ENCODE data around the gene EPM2AIP1. TPM values are rescaled to one million over a fixed set of nuclear protein-coding genes. Genes with fewer than 3 reads are reported as not detected.

Gene EPM2AIP1
- total and polyA plus RNA-seq, 2 donors (not counting 3 experiments of a cell fraction or from before 2014, with no cell fraction given) = 5.4 to 15.1 TPM

- Histone ChIP-seq H3K27me3 (ENCODE audit: control insufficient read depth in 2 of 2, insufficient read depth in 2 of 2, low read length in 2 of 2) (no peaks in the 10 kb centered on the region), H3K9me3 (replicated peaks; ENCODE audit: control insufficient read depth, insufficient read depth, low read length) (no peaks in the 10 kb centered on the region), H3K4me2 (ENCODE audit: insufficient read depth, low read length) (no peak overlapping the region), H3K4me3 (replicated peaks in 1 of 3; ENCODE audit: insufficient read depth in 1 of 3, low read depth in 1 of 3, low read length in 3 of 3) (no peak overlapping the region), H3K4me1 (ENCODE audit: control insufficient read depth, extremely low read depth, insufficient read depth, low read length) (no peaks in the 10 kb centered on the region), H4K20me1 (replicated peaks; ENCODE audit: control insufficient read depth, extremely low read depth, insufficient read depth, low read length) (no peaks in the 10 kb centered on the region), H3K36me3 (ENCODE audit: control insufficient read depth in 2 of 2, extremely low read depth in 1 of 2, insufficient read depth in 2 of 2, low read length in 2 of 2) (peaks cover 3% of the 10 kb centered on the region in 2 experiments), H3K9ac (replicated peaks; ENCODE audit: extremely low read depth, insufficient read depth, low read length) (no peak overlapping the region), H2AFZ (ENCODE audit: low read depth, low read length) (no peak overlapping the region), H3K9me1 (replicated peaks; ENCODE audit: control insufficient read depth, extremely low read depth, insufficient read depth, low read length) (no peaks in the 10 kb centered on the region), H3K79me2 (ENCODE audit: control insufficient read depth, insufficient read depth, low read length) (no peaks in the 10 kb centered on the region), H3K27ac (ENCODE audit: insufficient read depth, low read depth, low read length) (no peak overlapping the region)
- intact Hi-C loops (cut with micrococcal nuclease) = no loop called here
- ChIA-PET POLR2A (no interaction called here), CTCF (interaction anchor here (0.6 to 2.0 kb wide), 3 partner anchors 17 to 27 kb away, joined by 3 to 5 read pairs (median 3); no protein-coding TSS in a partner anchor)
- dilution Hi-C loops (cut with MboI; ENCODE audit: extremely low pct_ligation_motif_present, low sequenced_read_pairs) = no loop called here
- DNase-seq (ENCODE audit: low read depth, low spot score) (no peak), FAIRE-seq (no peak)
- no peak for TF ChIP-seq POLR2A (IDR thresholded peaks at IDR 0.05; ENCODE audit: low read depth, low read length)
- no peak for TF ChIP-seq POLR2AphosphoS5 (IDR thresholded peaks at IDR 0.05; ENCODE audit: insufficient read depth, low read depth, low read length)
- no peak for TF ChIP-seq MAX (IDR thresholded peaks at IDR 0.05; ENCODE audit: insufficient read depth, insufficient read length)
- TF ChIP-seq EZH2 (IDR thresholded peaks at IDR 0.05; ENCODE audit: borderline replicate concordance, low read depth, low read length, severe bottlenecking) = no peak
- TF ChIP-seq FOS (IDR thresholded peaks at IDR 0.05; ENCODE audit: borderline replicate concordance, insufficient read depth, low read length) = no peak
- no peak for TF ChIP-seq JUN (IDR thresholded peaks at IDR 0.05; ENCODE audit: borderline replicate concordance, insufficient read depth, insufficient read length, low read depth)
- TF ChIP-seq MYC (IDR thresholded peaks at IDR 0.05; ENCODE audit: low read depth, low read length) = no peak
- TF ChIP-seq CTCF (IDR thresholded peaks at IDR 0.05; ENCODE audit: extremely low read depth in 1 of 2, insufficient read depth in 1 of 2, low read depth in 1 of 2, low read length in 2 of 2) = no peak
- no peak for TF ChIP-seq GATA2 (IDR thresholded peaks at IDR 0.05; ENCODE audit: insufficient read depth, insufficient read length, low read depth, low read length)
- BruUV-seq (replicated peaks) = no TSS peak
These were observed 48.7 kb upstream of the EPM2AIP1 start for GRCh38 chr3:37041546-37042195.
